Muscle layer of colon (tissue), 2 donors: Measurements from ENCODE around the gene NOG.

Experiments used
- H3K27ac ChIP-seq: one replicate; pipeline ENCODE4 v1.7.0; 2013; ENCODE audit warnings: low read depth, mild to moderate bottlenecking, low read length, moderate library complexity
- H3K27me3 ChIP-seq, 2 donors: one replicate each; pipeline ENCODE4 v1.7.0; 2013; ENCODE audit warnings: low read length in 2 of 2, mild to moderate bottlenecking in 2 of 2; ENCODE audit not compliant: insufficient read depth in 2 of 2, control insufficient read depth in 1 of 2
- H3K36me3 ChIP-seq: one replicate; pipeline ENCODE4 v1.7.0; 2013; ENCODE audit warnings: mild to moderate bottlenecking, low read length; ENCODE audit not compliant: insufficient read depth
- H3K4me1 ChIP-seq: one replicate; pipeline ENCODE4 v1.7.0; 2013; ENCODE audit warnings: mild to moderate bottlenecking, low read length; ENCODE audit not compliant: insufficient read depth
- H3K4me3 ChIP-seq, 2 donors: one replicate each; pipeline ENCODE4 v1.7.0; 2013; ENCODE audit warnings: low read length in 2 of 2, low read depth in 1 of 2, mild to moderate bottlenecking in 1 of 2, moderate library complexity in 1 of 2
- H3K9ac ChIP-seq: one replicate; pipeline ENCODE4 v1.7.0; 2013; ENCODE audit warnings: low read length
- H3K9me3 ChIP-seq: one replicate; pipeline ENCODE4 v1.7.0; 2013; ENCODE audit warnings: mild to moderate bottlenecking, low read length
- donor health status: abdominal sarcoma.
- donor health status: Adenocarcinoma of cecum.

Gene NOG

GRCh38 chr17:56614522-56614921, 21.0 kb downstream of the NOG start:
- Histone ChIP-seq H3K27me3 (no peaks in the 10 kb centered on the region), H3K27ac (no peak overlapping the region)

GRCh38 chr17:56616239-56616638, 22.7 kb downstream of the NOG start:
- H3K9me3 ChIP-seq: no peaks in the 10 kb centered on the region
- H3K27me3 ChIP-seq: no peaks in the 10 kb centered on the region
- H3K36me3 ChIP-seq: no peaks in the 10 kb centered on the region
- H3K9ac ChIP-seq: no peak overlapping the region
- no peak overlapping the region for H3K4me3 ChIP-seq
- no peak overlapping the region for H3K27ac ChIP-seq
- no peaks in the 10 kb centered on the region for H3K4me1 ChIP-seq

More at GRCh38 chr17:56614522-56614921, 21.0 kb downstream of the NOG start:
- no peaks in the 10 kb centered on the region for H3K4me1 ChIP-seq
- H3K9me3 ChIP-seq: no peaks in the 10 kb centered on the region
- H3K4me3 ChIP-seq: no peak overlapping the region
- H3K36me3 ChIP-seq: no peaks in the 10 kb centered on the region
- no peak overlapping the region for H3K9ac ChIP-seq

- H3K9ac ChIP-seq: no peak overlapping the region
- H3K9me3 ChIP-seq: no peaks in the 10 kb centered on the region
- no peaks in the 10 kb centered on the region for H3K4me1 ChIP-seq
- peaks cover 0 to 3% of the 10 kb centered on the region in 2 donors for H3K27me3 ChIP-seq
- H3K4me3 ChIP-seq: no peak overlapping the region
- no peaks in the 10 kb centered on the region for H3K36me3 ChIP-seq
- H3K27ac ChIP-seq: no peak overlapping the region
These were observed 29.9 kb downstream of the NOG start for GRCh38 chr17:56623383-56623782.

DNA sequence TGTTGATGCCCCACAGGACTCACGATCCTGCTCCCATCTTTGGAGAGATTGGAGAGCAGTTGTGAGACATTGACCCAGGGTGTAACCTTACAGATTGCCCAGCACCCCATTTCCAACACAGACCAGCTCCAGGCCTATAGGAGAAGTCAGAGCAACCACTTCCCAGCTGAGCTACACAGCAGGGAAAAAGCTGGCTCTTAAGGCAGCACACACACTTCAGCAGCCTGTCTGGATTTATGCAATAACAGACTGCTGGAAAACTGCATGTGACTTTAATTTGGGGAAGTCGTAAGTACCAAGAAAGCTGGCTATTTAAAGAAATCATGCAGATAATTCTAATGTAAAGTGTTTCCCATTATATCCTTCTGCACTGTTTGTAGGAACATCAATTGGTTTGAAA, 30.8 kb downstream of the NOG start:
- Histone ChIP-seq H3K4me3 (no peak overlapping the region), H3K4me1 (no peaks in the 10 kb centered on the region), H3K9ac (no peak overlapping the region), H3K36me3 (no peaks in the 10 kb centered on the region), H3K27me3 (peaks cover 0 to 3% of the 10 kb centered on the region in 2 donors), H3K27ac (no peak overlapping the region), H3K9me3 (no peaks in the 10 kb centered on the region)

DNA sequence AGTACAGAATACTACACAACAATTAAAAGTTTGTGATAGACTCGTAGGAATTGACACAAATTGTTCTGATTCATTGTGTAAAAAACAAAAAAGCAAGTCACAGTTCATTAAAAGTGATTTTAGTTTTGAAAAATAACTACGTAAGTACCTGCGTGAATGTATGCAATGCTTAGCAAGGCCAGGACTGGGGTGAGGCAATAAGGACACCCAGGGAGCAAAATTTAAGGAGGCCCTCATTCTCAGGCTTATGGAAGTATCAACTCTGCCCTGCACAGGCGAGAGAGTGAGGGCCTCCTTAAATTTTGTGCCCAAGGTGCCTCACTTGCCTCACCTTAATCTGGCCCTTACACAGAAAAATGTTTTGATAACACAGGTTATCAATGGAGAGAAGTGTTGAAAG, 31.4 kb downstream of the NOG start:
- peaks cover 0 to 3% of the 10 kb centered on the region in 2 donors for H3K27me3 ChIP-seq
- no peak overlapping the region for H3K27ac ChIP-seq
- no peaks in the 10 kb centered on the region for H3K9me3 ChIP-seq
- H3K4me1 ChIP-seq: peaks cover 5% of the 10 kb centered on the region
- no peaks in the 10 kb centered on the region for H3K36me3 ChIP-seq
- H3K9ac ChIP-seq: no peak overlapping the region
- H3K4me3 ChIP-seq: no peak overlapping the region

DNA sequence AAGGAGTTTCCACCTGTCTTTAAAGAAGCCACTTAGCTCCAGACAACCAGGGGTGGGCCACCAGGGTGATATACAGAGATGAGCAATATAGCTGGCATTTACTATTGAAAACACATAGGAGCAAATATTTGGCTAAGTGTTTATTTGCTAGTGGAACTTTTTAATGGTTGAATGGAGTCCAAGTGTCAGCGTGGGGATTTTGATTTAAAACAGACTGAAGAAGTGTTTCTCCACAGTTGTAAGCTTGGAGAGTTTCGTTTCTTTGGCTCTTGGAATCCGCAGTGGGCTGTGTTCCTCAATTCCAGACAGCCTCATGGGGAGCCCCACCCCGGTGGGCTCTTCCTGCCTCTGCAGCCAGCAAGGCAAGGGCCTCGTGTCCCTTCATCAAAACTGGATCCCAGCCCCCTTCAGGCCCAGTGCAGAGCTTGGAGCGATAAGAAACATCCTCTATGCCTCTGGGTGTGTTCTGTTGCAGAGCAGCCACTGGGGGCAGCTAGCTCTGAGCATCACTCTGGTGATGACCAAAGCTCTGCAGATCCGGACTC, 36.1 kb downstream of the NOG start:
- H3K4me3 ChIP-seq: no peak overlapping the region
- H3K36me3 ChIP-seq: no peaks in the 10 kb centered on the region
- peaks cover 9% of the 10 kb centered on the region for H3K4me1 ChIP-seq
- H3K9ac ChIP-seq: no peak overlapping the region
- H3K27ac ChIP-seq: no peak overlapping the region
- peaks cover 3 to 10% of the 10 kb centered on the region in 2 donors for H3K27me3 ChIP-seq
- no peaks in the 10 kb centered on the region for H3K9me3 ChIP-seq

DNA sequence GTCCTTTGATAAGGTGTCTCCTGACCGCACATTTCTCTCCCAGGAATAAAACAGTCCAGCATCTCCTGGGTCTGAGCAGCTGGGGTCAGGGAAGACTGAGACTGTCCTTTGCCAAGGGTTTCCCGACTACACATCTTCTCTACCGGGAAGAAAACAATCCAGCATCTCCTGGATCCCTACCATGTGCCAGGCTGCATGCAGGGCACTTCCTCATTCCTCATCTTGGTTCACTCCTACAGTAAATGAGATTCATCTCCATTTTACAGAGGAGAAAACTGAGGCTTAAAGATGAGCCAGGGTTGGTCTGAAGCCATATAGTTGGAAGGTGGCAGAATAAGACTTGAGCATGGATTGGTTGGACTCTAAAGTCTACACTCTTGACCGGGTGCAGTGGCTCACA, 36.7 kb downstream of the NOG start:
- no peak overlapping the region for H3K9ac ChIP-seq
- H3K27me3 ChIP-seq: peaks cover 3 to 12% of the 10 kb centered on the region in 2 donors
- peaks cover 9% of the 10 kb centered on the region for H3K4me1 ChIP-seq
- H3K36me3 ChIP-seq: no peaks in the 10 kb centered on the region
- no peak overlapping the region for H3K4me3 ChIP-seq
- H3K27ac ChIP-seq: no peak overlapping the region
- H3K9me3 ChIP-seq: no peaks in the 10 kb centered on the region

DNA sequence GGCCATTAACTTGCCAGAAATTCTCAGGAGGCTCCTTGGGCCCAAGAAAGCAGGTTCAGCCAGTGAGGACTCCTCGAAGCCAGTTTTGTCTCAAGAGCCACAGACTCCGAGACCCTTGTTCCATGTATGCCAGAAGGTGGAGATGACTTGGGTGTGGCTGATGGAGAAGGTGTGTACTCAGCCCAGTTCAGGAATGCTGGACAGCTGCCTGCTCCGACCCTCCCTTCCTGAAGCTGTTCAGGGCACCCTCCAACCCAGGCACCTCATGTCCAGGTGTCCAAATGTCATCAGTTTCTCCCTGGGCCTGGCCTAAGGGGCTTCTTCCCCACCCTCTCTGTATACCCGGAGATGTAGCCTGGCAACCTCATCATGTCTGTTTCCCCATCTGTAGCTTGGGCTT, 40.2 kb downstream of the NOG start:
- Histone ChIP-seq H3K27ac (no peak overlapping the region), H3K4me1 (peaks cover 9% of the 10 kb centered on the region), H3K4me3 (no peak overlapping the region), H3K9ac (no peak overlapping the region), H3K9me3 (no peaks in the 10 kb centered on the region), H3K27me3 (peaks cover 0 to 15% of the 10 kb centered on the region in 2 donors), H3K36me3 (no peaks in the 10 kb centered on the region)

GRCh38 chr17:56635641-56636040, 42.1 kb downstream of the NOG start:
- Histone ChIP-seq H3K4me1 (no peaks in the 10 kb centered on the region), H3K36me3 (no peaks in the 10 kb centered on the region), H3K9me3 (no peaks in the 10 kb centered on the region), H3K27me3 (peaks cover 0 to 15% of the 10 kb centered on the region in 2 donors), H3K9ac (no peak overlapping the region), H3K27ac (no peak overlapping the region), H3K4me3 (no peak overlapping the region)

- Histone ChIP-seq H3K36me3 (no peaks in the 10 kb centered on the region), H3K27me3 (peaks cover 0 to 15% of the 10 kb centered on the region in 2 donors), H3K9ac (no peak overlapping the region), H3K27ac (no peak overlapping the region), H3K4me1 (no peaks in the 10 kb centered on the region), H3K9me3 (no peaks in the 10 kb centered on the region), H3K4me3 (no peak overlapping the region)
These were observed 42.8 kb downstream of the NOG start for GRCh38 chr17:56636265-56636664.

- Histone ChIP-seq H3K9ac (no peak overlapping the region), H3K4me1 (no peaks in the 10 kb centered on the region), H3K27ac (no peak overlapping the region), H3K4me3 (no peak overlapping the region), H3K9me3 (no peaks in the 10 kb centered on the region), H3K36me3 (no peaks in the 10 kb centered on the region), H3K27me3 (peaks cover 0 to 15% of the 10 kb centered on the region in 2 donors)
These were observed 43.8 kb downstream of the NOG start for GRCh38 chr17:56637254-56637653.

DNA sequence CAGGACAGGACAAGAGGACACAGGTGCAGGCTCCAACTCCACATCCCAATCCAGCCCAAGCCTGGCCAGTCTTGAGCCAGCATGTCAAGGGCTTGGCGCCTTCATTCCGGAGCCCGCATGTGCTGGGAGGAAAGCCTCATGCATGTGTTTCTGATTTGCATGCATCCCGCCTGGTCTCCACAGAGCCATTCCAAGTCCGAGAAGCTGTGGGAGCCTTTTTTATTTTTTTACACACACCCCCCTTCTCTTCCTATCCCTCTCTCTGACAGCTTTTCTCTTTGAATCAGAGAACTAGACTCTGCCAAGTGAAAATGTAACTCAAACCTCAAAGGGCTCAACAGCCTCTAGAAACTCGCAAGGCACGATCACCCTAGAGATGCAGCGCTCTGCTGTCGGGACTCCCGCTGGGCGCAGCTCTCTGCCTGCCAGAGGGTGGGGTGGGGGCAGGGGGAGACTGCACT, 45.1 kb downstream of the NOG start:
- H3K4me3 ChIP-seq: no peak overlapping the region
- H3K27ac ChIP-seq: no peak overlapping the region
- no peaks in the 10 kb centered on the region for H3K9me3 ChIP-seq
- no peak overlapping the region for H3K9ac ChIP-seq
- no peaks in the 10 kb centered on the region for H3K4me1 ChIP-seq
- no peaks in the 10 kb centered on the region for H3K36me3 ChIP-seq
- peaks cover 0 to 15% of the 10 kb centered on the region in 2 donors for H3K27me3 ChIP-seq
